Measurements from ENCODE around the gene TUBA3E.
"Not testable (repeated sequence)": the region's sequence is repeated elsewhere in the genome, so short reads cannot be mapped to it uniquely, and the experiment has no call there.

- not testable (repeated sequence) for TF ChIP-seq CTCF (IDR thresholded peaks at IDR 0.05; ENCODE audit: insufficient read depth, low read length); REST (IDR thresholded peaks at IDR 0.05; ENCODE audit: insufficient replicate concordance, low read depth); POLR2AphosphoS5 (IDR thresholded peaks at IDR 0.05; ENCODE audit: low read depth)
Observed at GRCh38 chr2:130222523-130222922, 24.3 kb upstream of the TUBA3E start.
